ENCODE measurements around the gene ATRIP.
A peak's percentile ranks its signal among the peaks of the same experiment; 100 is the strongest.
"Not testable (repeated sequence)": the region's sequence is repeated elsewhere in the genome, so short reads cannot be mapped to it uniquely, and the experiment has no call there.

Gene ATRIP

DNA sequence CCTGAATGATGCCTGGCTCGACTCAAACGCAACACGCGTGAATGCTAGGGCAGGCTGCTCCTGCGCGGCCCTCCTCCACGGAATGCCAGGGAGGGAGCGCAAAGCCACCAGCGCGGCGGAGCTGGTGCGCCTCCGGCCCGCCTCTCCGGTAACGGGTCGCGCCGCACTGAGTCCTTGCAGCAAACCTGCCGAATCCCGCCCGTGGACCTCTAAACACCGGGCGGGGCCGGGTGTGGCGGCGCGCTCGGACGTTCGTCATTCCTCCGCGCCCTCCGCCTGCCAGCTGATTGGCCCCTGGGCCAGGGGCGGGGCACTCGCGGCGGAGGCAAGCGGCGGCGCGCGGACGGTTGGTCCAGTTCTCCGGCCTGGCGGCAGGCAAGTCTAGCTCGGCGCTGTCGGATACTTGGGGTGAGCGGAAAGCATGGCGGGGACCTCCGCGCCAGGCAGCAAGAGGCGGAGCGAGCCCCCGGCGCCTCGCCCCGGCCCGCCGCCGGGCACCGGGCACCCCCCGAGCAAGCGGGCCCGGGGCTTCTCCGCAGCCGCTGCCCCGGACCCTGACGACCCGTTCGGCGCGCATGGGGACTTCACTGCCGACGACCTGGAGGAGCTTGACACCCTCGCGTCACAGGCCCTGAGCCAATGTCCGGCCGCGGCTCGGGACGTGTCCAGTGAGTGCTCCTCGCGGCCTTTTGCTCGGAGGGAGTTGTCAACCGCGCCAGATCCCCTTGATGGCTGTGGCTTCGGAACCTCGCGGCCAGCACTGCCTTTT lies at the start of gene ATRIP:
ATRIP (plus strand) TSS at position 313 of the 769 bp plus-strand sequence; CDS start at position 422, 109 bp downstream.
- DNase-seq, result peak; percentile 34

DNA sequence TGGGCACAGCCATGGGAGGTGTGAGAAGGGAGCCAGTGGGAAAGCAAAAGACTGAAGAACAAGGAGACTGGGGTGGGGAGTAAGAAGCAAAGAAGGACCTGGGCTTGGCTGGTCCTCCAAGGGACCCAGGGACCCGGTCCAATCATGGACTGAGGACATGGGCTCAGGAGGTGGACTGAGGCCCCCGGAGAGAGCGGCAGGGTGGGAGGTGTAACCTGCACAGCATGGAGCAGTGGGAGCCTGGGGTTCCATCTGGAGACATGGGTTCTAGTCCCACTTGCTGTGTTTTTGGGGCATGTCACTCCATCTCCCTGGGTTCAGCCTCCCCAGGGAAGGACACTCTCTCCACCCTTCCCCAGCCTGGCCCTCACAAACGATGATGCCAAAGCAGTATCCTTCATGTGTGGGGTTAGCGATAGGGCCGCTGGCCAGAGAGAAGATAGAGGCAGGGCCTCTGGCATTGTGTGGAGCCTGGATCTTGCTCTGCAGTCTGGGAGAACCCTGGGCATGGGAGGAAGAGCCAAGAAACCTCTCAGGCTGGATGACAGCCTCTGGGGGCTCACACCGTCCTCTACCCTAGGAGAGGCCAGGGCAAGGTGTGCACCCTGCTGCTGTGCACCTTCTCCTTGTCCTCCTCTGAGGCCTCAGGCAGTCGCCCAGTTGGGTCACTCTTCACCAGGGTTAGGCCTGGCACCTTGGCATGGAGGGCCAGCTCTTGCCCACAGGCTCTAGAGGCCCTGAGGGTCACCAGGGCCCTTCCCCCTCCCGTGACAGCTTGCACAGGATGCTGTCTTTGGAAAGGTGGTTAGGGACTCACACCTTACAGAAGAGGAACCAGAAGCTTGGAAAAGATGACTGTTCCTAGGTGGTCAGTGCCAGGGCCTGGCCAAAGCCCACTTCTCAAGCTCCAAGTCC lies 48.5 kb upstream of the ATRIP start:
- no peak for DNase-seq

DNA sequence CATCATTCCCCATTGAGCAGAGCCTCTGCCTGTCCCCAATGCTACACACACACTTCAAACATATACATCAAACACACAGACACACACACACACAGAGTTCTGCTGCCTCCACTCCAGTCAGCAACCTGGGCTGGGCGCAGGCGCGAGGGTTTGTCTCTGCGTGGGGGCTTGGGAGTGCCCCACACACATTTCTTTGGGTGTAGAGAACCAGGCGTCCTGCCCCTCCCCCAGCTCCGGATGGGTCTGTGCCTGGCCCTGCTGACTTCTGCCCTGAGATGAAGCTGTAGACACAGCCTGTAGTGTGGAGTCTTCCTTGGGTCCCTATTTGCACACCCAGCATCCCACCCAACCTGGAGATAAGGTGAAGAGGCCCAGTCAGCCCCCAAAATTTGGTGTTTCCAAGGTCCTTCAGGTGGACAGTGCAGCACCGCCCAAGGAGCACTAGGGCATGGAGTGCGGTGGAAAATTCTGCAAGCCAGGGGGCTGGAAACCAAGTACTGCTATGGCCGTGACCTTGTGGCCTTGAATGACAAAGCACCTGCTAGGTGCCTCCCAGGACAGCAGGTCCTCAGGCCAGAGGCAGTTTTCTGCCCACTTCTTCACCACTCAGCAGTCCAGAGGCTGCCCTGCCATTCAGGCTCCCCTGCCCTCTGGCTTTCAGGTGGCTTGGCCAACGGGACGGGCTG lies 47.7 kb upstream of the ATRIP start:
- DNase-seq, result no peak

- no peak for DNase-seq
These were observed 47.0 kb upstream of the ATRIP start for GRCh38 chr3:48399387-48400172.

- peak; percentile 28 for DNase-seq
These were observed 45.6 kb upstream of the ATRIP start for GRCh38 chr3:48400824-48401433.

DNA sequence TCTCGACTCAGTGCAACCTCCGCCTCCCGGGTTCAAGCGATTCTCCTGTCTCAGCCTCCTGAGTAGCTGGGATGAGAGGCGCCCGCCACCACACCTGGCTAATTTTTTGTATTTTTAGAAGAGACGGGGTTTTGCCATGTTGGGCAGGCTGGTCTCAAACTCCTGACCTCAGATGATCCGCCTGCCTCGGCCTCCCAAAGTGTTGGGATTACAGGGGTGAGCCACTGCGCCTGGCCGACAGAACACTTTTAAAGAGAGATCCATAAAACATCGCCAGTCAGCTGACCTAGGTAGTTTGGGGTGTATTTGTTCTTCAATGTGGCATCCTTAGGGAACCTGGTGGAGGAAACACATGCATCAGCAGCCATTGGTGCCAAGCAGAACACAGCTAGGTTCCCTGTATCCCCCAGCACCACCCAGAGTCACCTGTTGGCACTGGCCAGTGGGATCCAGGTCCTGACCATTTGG lies 45.1 kb upstream of the ATRIP start:
- not testable (repeated sequence) for DNase-seq

DNA sequence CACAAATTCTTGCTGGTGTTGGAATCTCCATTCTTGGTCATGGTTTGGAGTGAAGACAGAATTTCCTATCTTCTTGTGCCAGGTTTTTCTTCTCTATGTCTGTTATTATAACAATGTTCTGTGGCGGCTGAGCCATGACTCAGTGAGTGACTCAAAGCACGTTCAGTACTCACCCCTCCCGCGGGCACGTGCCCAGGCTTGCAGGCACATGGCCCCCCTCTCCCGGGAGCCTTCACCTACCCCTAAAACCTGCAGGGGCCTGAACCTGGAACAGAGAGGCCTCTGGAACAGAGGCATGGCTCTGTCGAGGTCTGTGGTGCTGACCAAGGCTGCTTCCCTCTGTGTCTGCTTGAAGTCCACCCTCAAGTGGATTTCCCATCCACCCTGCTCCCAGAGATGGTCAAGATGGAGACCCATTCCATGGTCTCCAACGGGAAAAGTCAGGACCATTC lies 44.2 kb upstream of the ATRIP start:
- DNase-seq, result no peak

DNA sequence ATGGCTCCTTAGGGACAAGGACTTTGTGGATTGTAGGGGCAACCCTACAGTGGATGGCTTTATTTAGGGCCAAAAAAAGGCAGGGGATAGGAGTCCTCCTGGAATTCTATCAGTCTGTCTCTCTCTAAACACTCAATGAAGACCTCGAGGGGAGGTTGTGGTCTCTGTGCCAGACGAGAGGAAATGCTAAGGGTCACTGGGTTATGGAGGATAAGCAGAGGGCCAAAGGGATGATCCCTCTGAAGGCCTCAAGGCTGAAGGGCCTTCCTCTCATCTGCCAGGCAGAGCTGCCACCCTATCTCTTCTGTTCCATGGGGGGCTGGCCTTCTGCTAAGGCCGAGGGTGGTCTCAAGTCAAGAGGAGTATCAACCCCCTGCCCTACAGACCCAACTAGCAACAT lies 43.6 kb upstream of the ATRIP start:
- no peak for DNase-seq

DNA sequence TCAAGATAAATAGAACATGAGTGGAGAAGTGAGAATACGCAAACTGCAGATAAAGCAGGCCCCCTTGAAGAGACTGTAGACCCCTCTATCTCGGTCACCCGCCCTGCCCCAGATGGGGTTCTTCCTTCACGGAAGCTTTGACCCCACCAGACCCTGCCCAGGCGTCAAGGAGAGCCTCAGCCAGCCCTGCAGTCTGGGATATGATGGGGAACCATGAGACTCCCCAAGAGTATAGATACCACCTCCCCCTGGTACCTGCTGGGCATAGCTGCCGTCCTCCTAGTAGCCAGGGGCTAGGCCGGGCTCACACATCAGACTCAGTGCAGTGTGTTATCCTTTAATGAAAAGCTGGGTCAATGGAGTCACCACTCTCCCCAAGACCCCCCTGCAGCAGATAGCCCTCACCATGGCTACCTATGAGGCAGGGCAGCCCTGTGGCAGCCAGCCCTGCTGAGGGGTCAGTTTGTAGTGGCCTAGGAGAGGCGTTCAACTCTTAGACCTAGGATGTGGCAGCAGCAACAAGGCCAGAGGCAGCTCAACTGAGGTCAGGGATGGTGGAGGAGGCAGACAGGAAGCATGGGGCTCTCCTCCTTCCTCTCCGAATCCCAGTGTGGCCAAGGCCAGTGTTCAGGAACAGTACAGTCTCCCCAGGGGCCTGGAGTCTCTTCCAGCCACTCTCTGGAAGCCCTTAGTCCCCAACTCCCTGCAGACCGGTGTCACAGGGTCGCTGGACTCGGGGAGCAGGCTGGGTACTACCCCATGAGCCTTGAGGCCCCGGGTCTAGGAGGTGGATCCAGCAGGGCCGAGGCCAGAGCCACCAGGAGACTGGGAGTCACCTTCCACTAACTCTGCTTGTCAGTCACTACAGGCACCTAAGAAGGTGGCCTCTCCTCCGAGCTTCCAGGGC lies 42.8 kb upstream of the ATRIP start:
- DNase-seq, result no peak

- no peak for DNase-seq
These were observed 41.8 kb upstream of the ATRIP start for GRCh38 chr3:48404440-48405342.

- DNase-seq, result no peak
These were observed 41.1 kb upstream of the ATRIP start for GRCh38 chr3:48405343-48405881.

- no peak for DNase-seq
These were observed 40.6 kb upstream of the ATRIP start for GRCh38 chr3:48405971-48406370.

- DNase-seq, result no peak
These were observed 39.8 kb upstream of the ATRIP start for GRCh38 chr3:48406443-48407431.

DNA sequence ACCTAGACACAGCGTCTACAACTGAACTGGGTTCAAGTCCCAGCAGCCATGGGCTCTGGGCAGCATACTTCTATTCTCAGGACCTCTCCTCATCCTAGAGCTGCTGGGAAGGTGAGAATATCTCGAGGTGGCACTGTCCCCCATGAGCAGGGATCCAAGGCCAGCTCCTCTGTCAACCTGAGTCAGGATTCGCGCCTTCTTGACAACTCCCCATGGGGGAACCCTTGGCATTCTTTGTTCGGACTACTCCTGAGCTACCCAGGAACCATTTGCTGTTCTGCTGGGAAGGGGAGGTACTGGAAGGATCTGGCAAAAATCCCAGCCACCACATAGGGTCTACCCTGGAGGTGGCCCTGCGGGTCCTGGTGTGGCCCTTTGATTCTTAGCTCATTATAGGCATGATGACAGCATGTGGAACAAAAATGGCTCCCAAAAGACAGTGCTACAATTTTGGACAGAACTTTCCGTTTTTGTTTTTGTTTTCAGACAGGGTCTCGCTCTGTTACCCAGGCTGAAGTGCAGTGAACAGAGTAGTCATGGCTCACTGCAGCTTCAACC lies 38.9 kb upstream of the ATRIP start:
- no peak for DNase-seq

- no peak for DNase-seq
These were observed 37.7 kb upstream of the ATRIP start for GRCh38 chr3:48408823-48409281.

DNA sequence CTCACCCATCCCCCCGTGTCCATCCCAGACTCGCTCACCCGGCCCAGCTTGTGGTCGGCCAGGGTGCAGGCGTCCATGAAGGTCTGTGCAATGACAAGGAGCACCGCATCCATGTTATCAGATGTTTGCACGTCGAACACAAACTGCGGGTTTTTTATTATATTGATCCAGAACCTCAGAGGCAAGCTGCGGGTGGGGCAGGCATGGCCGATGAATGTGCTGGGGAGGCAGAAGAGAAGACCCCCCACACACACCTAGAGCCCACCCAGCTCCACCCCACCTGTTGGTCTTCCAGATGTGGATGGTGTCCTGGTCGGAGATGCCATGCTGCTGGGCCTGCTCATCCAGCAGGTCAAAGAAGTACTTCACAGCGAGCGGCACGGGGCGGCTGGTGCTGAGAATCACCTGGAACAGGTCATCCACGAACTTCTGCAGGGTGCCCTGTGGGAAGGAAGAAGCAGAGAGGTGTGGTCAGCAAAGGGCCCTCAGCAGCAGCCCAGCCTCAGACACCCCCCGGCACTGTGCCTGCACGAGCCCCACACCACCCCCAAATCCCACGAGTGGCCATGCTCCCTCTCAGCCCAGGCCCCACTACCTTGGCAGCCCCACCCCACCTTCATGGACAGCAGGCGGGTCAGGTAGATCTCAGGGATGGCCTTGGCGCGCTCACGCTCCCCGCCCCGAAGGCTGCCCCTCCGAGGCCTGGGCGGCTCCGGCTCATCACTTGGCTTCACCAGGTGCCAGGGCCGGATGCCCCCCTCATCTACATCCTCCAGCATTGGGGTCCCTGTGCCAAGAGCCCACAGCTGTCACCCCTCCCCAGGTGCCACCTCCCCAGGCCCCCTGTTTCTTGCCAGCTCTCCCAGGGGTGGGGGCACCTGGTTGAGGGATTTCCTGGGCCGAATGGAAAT lies 37.0 kb upstream of the ATRIP start:
- no peak for DNase-seq

Measured in NCI-H2029 treated with DMSO at 0.1 percent for 48 hours (cell line).